ENCODE measurements around the gene MIS12.

MIS12 gene

DNA sequence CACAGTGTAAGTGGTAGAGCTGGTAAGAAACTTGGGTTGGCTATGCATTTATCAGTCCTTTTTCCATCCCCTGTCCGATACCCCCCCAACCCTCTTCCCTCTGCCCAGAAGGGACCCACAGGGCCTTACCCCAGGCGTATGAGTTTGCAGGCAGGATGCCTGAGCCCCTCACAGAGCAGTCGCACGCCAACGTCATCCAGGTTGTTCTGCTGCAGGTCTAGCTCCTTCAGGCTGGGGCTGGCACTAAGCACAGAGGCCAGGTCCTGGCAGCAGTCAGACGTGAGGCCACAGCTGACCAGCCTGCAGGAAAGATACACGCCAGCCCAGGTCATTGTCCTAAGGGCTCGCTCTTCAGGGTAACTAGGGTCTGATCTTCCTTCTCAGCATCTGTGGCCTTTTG, 52.9 kb downstream of the MIS12 start:
- no peaks in the 10 kb centered on the region for H4K20me1 ChIP-seq (ENCODE audit: insufficient read depth, low read length)
- H2AFZ ChIP-seq (ENCODE audit: low read length), result no peak overlapping the region
- H3K4me1 ChIP-seq (ENCODE audit: insufficient read depth, low read length, severe bottlenecking), result no peaks in the 10 kb centered on the region
- no peak overlapping the region for H3K4me3 ChIP-seq (ENCODE audit: low read depth, low read length, poor library complexity, severe bottlenecking)
- H3K27ac ChIP-seq (ENCODE audit: low read depth, low read length, poor library complexity, severe bottlenecking), result no peak overlapping the region
- H3K9ac ChIP-seq (ENCODE audit: low read length), result no peak overlapping the region
- no peaks in the 10 kb centered on the region for H3K9me2 ChIP-seq (ENCODE audit: low read depth, low read length)
- no peaks in the 10 kb centered on the region for H3K79me2 ChIP-seq (ENCODE audit: insufficient read depth, low read length)
- TF ChIP-seq EZH2 (IDR thresholded peaks at IDR 0.05; ENCODE audit: borderline replicate concordance, low read length), result no peak
- TF ChIP-seq, protein P1, sequence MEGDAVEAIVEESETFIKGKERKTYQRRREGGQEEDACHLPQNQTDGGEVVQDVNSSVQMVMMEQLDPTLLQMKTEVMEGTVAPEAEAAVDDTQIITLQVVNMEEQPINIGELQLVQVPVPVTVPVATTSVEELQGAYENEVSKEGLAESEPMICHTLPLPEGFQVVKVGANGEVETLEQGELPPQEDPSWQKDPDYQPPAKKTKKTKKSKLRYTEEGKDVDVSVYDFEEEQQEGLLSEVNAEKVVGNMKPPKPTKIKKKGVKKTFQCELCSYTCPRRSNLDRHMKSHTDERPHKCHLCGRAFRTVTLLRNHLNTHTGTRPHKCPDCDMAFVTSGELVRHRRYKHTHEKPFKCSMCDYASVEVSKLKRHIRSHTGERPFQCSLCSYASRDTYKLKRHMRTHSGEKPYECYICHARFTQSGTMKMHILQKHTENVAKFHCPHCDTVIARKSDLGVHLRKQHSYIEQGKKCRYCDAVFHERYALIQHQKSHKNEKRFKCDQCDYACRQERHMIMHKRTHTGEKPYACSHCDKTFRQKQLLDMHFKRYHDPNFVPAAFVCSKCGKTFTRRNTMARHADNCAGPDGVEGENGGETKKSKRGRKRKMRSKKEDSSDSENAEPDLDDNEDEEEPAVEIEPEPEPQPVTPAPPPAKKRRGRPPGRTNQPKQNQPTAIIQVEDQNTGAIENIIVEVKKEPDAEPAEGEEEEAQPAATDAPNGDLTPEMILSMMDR (IDR thresholded peaks at IDR 0.05; ENCODE audit: low read length), result no peak
- H3F3A ChIP-seq (ENCODE audit: insufficient read depth, low read length), result no peaks in the 10 kb centered on the region
- no peaks in the 10 kb centered on the region for H3K27me3 ChIP-seq (ENCODE audit: insufficient read depth, low read length)
- peaks cover 21% of the 10 kb centered on the region for H3K36me3 ChIP-seq (ENCODE audit: insufficient read depth, low read length)
- no peaks in the 10 kb centered on the region for H3K9me3 ChIP-seq (ENCODE audit: low read length)
- H3K4me2 ChIP-seq (ENCODE audit: low read length), result no peak overlapping the region

DNA sequence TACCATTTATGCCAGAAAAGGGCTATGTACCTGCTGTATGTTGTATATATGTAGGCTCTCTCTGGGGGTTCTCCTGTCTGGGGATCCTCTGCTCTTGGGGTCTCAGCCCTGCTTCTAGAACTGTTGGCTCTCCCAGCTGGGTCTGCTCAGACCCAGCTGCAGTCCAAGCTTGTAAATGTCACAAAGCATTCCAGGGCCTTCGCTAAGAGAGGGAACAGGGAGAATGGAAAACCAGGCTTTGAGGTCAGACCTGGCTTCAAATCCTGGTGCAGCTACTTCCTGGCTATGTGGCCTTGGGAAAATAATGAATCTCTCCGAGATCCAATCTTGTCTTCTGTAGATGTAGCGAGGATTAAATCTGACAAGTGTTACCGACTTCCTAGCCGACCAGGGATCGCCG, 54.0 kb downstream of the MIS12 start:
- Histone ChIP-seq H3F3A (ENCODE audit: insufficient read depth, low read length) (no peaks in the 10 kb centered on the region), H2AFZ (ENCODE audit: low read length) (no peak overlapping the region), H3K27me3 (ENCODE audit: insufficient read depth, low read length) (no peaks in the 10 kb centered on the region), H3K9me3 (ENCODE audit: low read length) (no peaks in the 10 kb centered on the region), H3K4me2 (ENCODE audit: low read length) (no peak overlapping the region), H4K20me1 (ENCODE audit: insufficient read depth, low read length) (no peaks in the 10 kb centered on the region), H3K4me3 (ENCODE audit: low read depth, low read length, poor library complexity, severe bottlenecking) (no peak overlapping the region), H3K79me2 (ENCODE audit: insufficient read depth, low read length) (no peaks in the 10 kb centered on the region), H3K4me1 (ENCODE audit: insufficient read depth, low read length, severe bottlenecking) (no peaks in the 10 kb centered on the region), H3K27ac (ENCODE audit: low read depth, low read length, poor library complexity, severe bottlenecking) (no peak overlapping the region), H3K9ac (ENCODE audit: low read length) (no peak overlapping the region), H3K36me3 (ENCODE audit: insufficient read depth, low read length) (peaks cover 20% of the 10 kb centered on the region), H3K9me2 (ENCODE audit: low read depth, low read length) (no peaks in the 10 kb centered on the region)
- no peak for TF ChIP-seq EZH2 (IDR thresholded peaks at IDR 0.05; ENCODE audit: borderline replicate concordance, low read length)
- TF ChIP-seq, protein P1 (IDR thresholded peaks at IDR 0.05; ENCODE audit: low read length), result no peak

Data from OCI-LY1 (cell line).